Astrocyte of the spinal cord (primary cell): ENCODE measurements around the gene RHOT2.

ENCODE experiments used
- DNase-seq: peaks from one replicate; pipeline ENCODE4 v3.0.0; 2011; ENCODE audit warnings: low read depth, low spot score
- H3K4me3 ChIP-seq: 2 replicates; pipeline ENCODE4 v1.5.1; 2011; ENCODE audit warnings: low read depth, mild to moderate bottlenecking, low read length, moderate library complexity
- CTCF ChIP-seq: IDR thresholded peaks from 2 replicates; pipeline ENCODE4 v1.5.1; 2012; ENCODE audit warnings: low read depth, mild to moderate bottlenecking, low read length, inconsistent platforms
- in situ Hi-C: cut with HindIII; loops from 2 replicates; pipeline ENCODE4 v1.10.0; 2017; ENCODE audit warnings: low sequenced_read_pairs

The RHOT2 gene

GRCh38 chr16:648071-648780, 19.7 kb upstream of the RHOT2 start:
- in situ Hi-C loops, result no loop called here
- no peak for DNase-seq
- peak overlapping the region; percentile 61 for H3K4me3 ChIP-seq
- TF ChIP-seq CTCF, result peak; percentile 55

GRCh38 chr16:648781-649589, 18.9 kb upstream of the RHOT2 start, which contains the start of gene WDR90:
Gene WDR90 (plus strand): TSS chr16:649365. CDS start chr16:649417, 52 bp downstream.
- in situ Hi-C loops, result no loop called here
- peak; percentile 88 for DNase-seq
- peak within 1 kb of the TSS; percentile 61 for H3K4me3 ChIP-seq
- TF ChIP-seq CTCF, result no peak

GRCh38 chr16:649631-650030, 18.3 kb upstream of the RHOT2 start:
- no peak for DNase-seq
- H3K4me3 ChIP-seq, result peak overlapping the region; percentile 61
- in situ Hi-C loops, result no loop called here
- no peak for TF ChIP-seq CTCF

GRCh38 chr16:651844-652243, 16.1 kb upstream of the RHOT2 start:
- no peak for TF ChIP-seq CTCF
- no peak for DNase-seq
- no peak overlapping the region for H3K4me3 ChIP-seq
- in situ Hi-C loops, result no loop called here

- TF ChIP-seq CTCF, result no peak
- no peak overlapping the region for H3K4me3 ChIP-seq
- DNase-seq, result no peak
- in situ Hi-C loops, result no loop called here
These were observed 15.3 kb upstream of the RHOT2 start for GRCh38 chr16:652454-653305.

GRCh38 chr16:654034-654433, 13.9 kb upstream of the RHOT2 start:
- in situ Hi-C loops, result no loop called here
- DNase-seq, result no peak
- H3K4me3 ChIP-seq, result no peak overlapping the region
- TF ChIP-seq CTCF, result no peak
